B cell (primary cell): ENCODE results near the gene PDE11A. TPM values are rescaled to one million over a fixed set of nuclear protein-coding genes. Genes with fewer than 3 reads are reported as not detected.

Experiments used
- ATAC-seq: fragments of 200-7000 bp; cut with Tn5 transposase; one replicate; pipeline ENCODE4 v1.10.0; 2021; ENCODE audit warnings: low read depth, mild to moderate bottlenecking, moderate number of reproducible peaks, moderate library complexity
- CTCF ChIA-PET: fragments of 350-600 bp; sonication (Branson Sonifier 250); formaldehyde crosslinking; loops from one replicate; lab custom pipeline; 2021; ENCODE audit warnings: antibody characterized with exemption, inconsistent platforms; lab: Charles Lee
- POLR2A ChIA-PET: fragments of 350-600 bp; sonication (Branson Sonifier 250); formaldehyde crosslinking; loops from one replicate; lab custom pipeline; 2021; ENCODE audit warnings: antibody characterized with exemption; lab: Charles Lee
- DNase-seq: peaks from one replicate; pipeline ENCODE4 v3.0.0; 2013
- H2AFZ ChIP-seq: 2 replicates; pipeline ENCODE4 v1.6.1; 2012; ENCODE audit warnings: mild to moderate bottlenecking, low read depth, low read length; ENCODE audit not compliant: insufficient read depth, poor library complexity, severe bottlenecking
- H3K27ac ChIP-seq, 2 donors: 1 replicate in 1 of 2; 2 replicates in 1 of 2; pipeline ENCODE4 v1.5.1; 2012 to 2013; ENCODE audit warnings: low read length in 2 of 2, mild to moderate bottlenecking in 2 of 2, moderate library complexity in 1 of 2
- H3K27me3 ChIP-seq, 4 experiments: fragments of 200-600 bp in 1 of 4; sonication (generic) in 1 of 4; replicated peaks in 1 of 4; 1 replicate in 2 of 4; 2 replicates in 2 of 4; pipeline versions ENCODE4 v1.6.1 to v1.7.0; 2013 to 2016; ENCODE audit warnings: low read length in 3 of 4, mild to moderate bottlenecking in 2 of 4, mixed read lengths in 1 of 4, moderate library complexity in 1 of 4; ENCODE audit not compliant: insufficient read depth in 4 of 4, control insufficient read depth in 3 of 4; ENCODE audit errors: control extremely low read depth in 1 of 4
- H3K36me3 ChIP-seq, 2 experiments: replicated peaks in 1 of 2; 1 replicate in 1 of 2; 2 replicates in 1 of 2; pipeline versions ENCODE4 v1.6.1 to v1.7.1; 2013; ENCODE audit warnings: low read length in 1 of 2; ENCODE audit not compliant: insufficient read depth in 2 of 2, control insufficient read depth in 1 of 2; ENCODE audit errors: control extremely low read depth in 1 of 2, extremely low read depth in 1 of 2
- H3K4me1 ChIP-seq, 2 donors: fragments of 200-600 bp in 1 of 2; sonication (generic) in 1 of 2; 1 replicate in 1 of 2; 2 replicates in 1 of 2; pipeline versions ENCODE4 v1.5.1 to v1.6.1; 2013 to 2017; ENCODE audit warnings: low read length in 2 of 2; ENCODE audit not compliant: control insufficient read depth in 2 of 2, insufficient read depth in 2 of 2
- H3K4me2 ChIP-seq: replicated peaks from 2 replicates; pipeline ENCODE3; 2012; ENCODE audit warnings: mild to moderate bottlenecking, low read depth, low read length; ENCODE audit not compliant: poor library complexity, severe bottlenecking
- H3K4me3 ChIP-seq, 5 experiments: fragments of 200-600 bp in 1 of 5; sonication (generic) in 1 of 5; 1 replicate in 3 of 5; 2 replicates in 2 of 5; pipeline versions ENCODE4 v1.5.1 to v1.7.0; 2011 to 2016; ENCODE audit warnings: low read length in 4 of 5, mild to moderate bottlenecking in 4 of 5, low read depth in 2 of 5, control low read depth in 1 of 5, moderate library complexity in 1 of 5; ENCODE audit not compliant: insufficient read depth in 1 of 5; ENCODE audit errors: control extremely low read depth in 1 of 5, extremely low read depth in 1 of 5
- H3K79me2 ChIP-seq: fragments of 200-600 bp; sonication (generic); one replicate; pipeline ENCODE4 v1.6.0; 2016; ENCODE audit warnings: low read length; ENCODE audit not compliant: control insufficient read depth, insufficient read depth
- H3K9ac ChIP-seq: fragments of 200-600 bp; sonication (generic); 2 replicates; pipeline ENCODE4 v1.6.1; 2017; ENCODE audit warnings: mild to moderate bottlenecking, low read length, moderate library complexity
- H3K9me3 ChIP-seq, 3 donors: one replicate each; pipeline versions ENCODE4 v1.6.1 to v1.7.1; 2013; ENCODE audit warnings: low read length in 2 of 3; ENCODE audit not compliant: control insufficient read depth in 2 of 3, insufficient read depth in 1 of 3; ENCODE audit errors: control extremely low read depth in 1 of 3
- H4K20me1 ChIP-seq: 2 replicates; pipeline ENCODE4 v1.6.0; 2012; ENCODE audit warnings: mild to moderate bottlenecking, low read length; ENCODE audit not compliant: insufficient read depth, control insufficient read depth, poor library complexity, severe bottlenecking
- H3K27ac Mint-ChIP-seq: one replicate; pipeline ENCODE4 v1.8.0; 2021; ENCODE audit warnings: mixed read lengths
- H3K27me3 Mint-ChIP-seq: one replicate; pipeline ENCODE4 v1.8.0; 2021; ENCODE audit warnings: mixed read lengths
- H3K4me1 Mint-ChIP-seq: one replicate; pipeline ENCODE4 v1.8.0; 2021; ENCODE audit warnings: mixed read lengths
- H3K4me3 Mint-ChIP-seq: one replicate; pipeline ENCODE4 v1.8.0; 2021; ENCODE audit warnings: mixed read lengths
- H3K9me3 Mint-ChIP-seq: one replicate; pipeline ENCODE4 v1.8.0; 2022; ENCODE audit warnings: mixed read lengths; ENCODE audit not compliant: insufficient read depth
- CTCF ChIP-seq: fragments of 200-600 bp; IDR thresholded peaks from one replicate; pipeline ENCODE4 v1.8.0; 2022; ENCODE audit warnings: antibody characterized with exemption, mild to moderate bottlenecking
- EZH2 ChIP-seq: IDR thresholded peaks from 2 replicates; pipeline ENCODE4 v1.6.1; 2012; ENCODE audit warnings: borderline replicate concordance, low read depth, mild to moderate bottlenecking, moderate library complexity, low read length; ENCODE audit not compliant: insufficient read depth, poor library complexity, severe bottlenecking
- WGBS: methylation state at CpG from one replicate; pipeline ENCODE4 v1.1.5; 2013; ENCODE audit warnings: missing lambda C conversion rate; ENCODE audit not compliant: insufficient coverage; 5-methylcytosine and 5-hydroxymethylcytosine counted together
- intact Hi-C: fragments of 100-400 bp; cut with micrococcal nuclease; formaldehyde crosslinking; loops from one replicate; pipeline ENCODE4 v1.10.0; 2022
- polyA plus RNA-seq: library from polyadenylated mRNA; depleted of rRNA; stranded (reverse); fragments of >200 nt; gene quantifications from 2 replicates; pipeline ENCODE4 v1.2.3, GENCODE V29; 2012
- total RNA-seq, 2 donors: library from RNA; stranded (reverse); fragments of 120-200 nt in 1 of 2; gene quantifications; 1 replicate in 1 of 2; 2 replicates in 1 of 2; pipeline versions ENCODE4 v1.2.3 to v1.2.4, GENCODE V29; 2013 to 2022

The PDE11A gene
- total and polyA plus RNA-seq, 2 donors (not counting 1 experiment from before 2014, with no cell fraction given) = 0.25 TPM; not detected in 1

- H3K4me3 ChIP-seq = no peak overlapping the region
- Mint-ChIP-seq H3K27ac (no peak overlapping the region), H3K4me3 (no peak overlapping the region), H3K27me3 (no peaks in the 10 kb centered on the region), H3K4me1 (peaks cover 3% of the 10 kb centered on the region), H3K9me3 (no peaks in the 10 kb centered on the region)
- WGBS = no CpG with 5 or more reads among the region's 2 CpGs
- no peaks in the 10 kb centered on the region for H3K4me1 ChIP-seq
- no peaks in the 10 kb centered on the region for H3K79me2 ChIP-seq
- no peak overlapping the region for H2AFZ ChIP-seq
- TF ChIP-seq CTCF (no peak), EZH2 (no peak)
- H3K36me3 ChIP-seq = no peaks in the 10 kb centered on the region
- no peak overlapping the region for H3K27ac ChIP-seq
- H3K27me3 ChIP-seq = no peaks in the 10 kb centered on the region
- no peak overlapping the region for H3K4me2 ChIP-seq
- intact Hi-C loops = no loop called here
- no peaks in the 10 kb centered on the region for H4K20me1 ChIP-seq
- ChIA-PET POLR2A (interaction anchor here (0.7 kb wide), 1 partner anchor 15 kb away, joined by 4 read pairs; no protein-coding TSS in a partner anchor), CTCF (no interaction called here)
- peaks cover 0 to 6% (median 0%) of the 10 kb centered on the region in 3 donors for H3K9me3 ChIP-seq
- no peak for DNase-seq
- no peak for ATAC-seq
- H3K9ac ChIP-seq = no peak overlapping the region
Observed at GRCh38 chr2:177641331-177641730, 431.2 kb downstream of the PDE11A start.

- no peaks in the 10 kb centered on the region for H3K9me3 Mint-ChIP-seq
- Histone ChIP-seq H3K27me3 (no peaks in the 10 kb centered on the region), H2AFZ (no peak overlapping the region), H3K4me1 (no peaks in the 10 kb centered on the region), H3K4me2 (no peak overlapping the region), H4K20me1 (no peaks in the 10 kb centered on the region), H3K36me3 (no peaks in the 10 kb centered on the region), H3K9me3 (peaks cover 0 to 6% (median 0%) of the 10 kb centered on the region in 3 donors), H3K9ac (no peak overlapping the region), H3K27ac (no peak overlapping the region), H3K79me2 (no peaks in the 10 kb centered on the region), H3K4me3 (no peak overlapping the region)
- CTCF ChIA-PET = no interaction called here
- POLR2A ChIA-PET = no interaction called here
- TF ChIP-seq EZH2 = no peak
- H3K4me3 Mint-ChIP-seq = no peak overlapping the region
- no peaks in the 10 kb centered on the region for H3K27me3 Mint-ChIP-seq
- H3K27ac Mint-ChIP-seq = no peak overlapping the region
- no peak for ATAC-seq
- no peak for DNase-seq
- H3K4me1 Mint-ChIP-seq = peaks cover 7% of the 10 kb centered on the region
- intact Hi-C loops = no loop called here
- 89% methylated on average over 3 of the region's 3 CpGs for WGBS
Observed at GRCh38 chr2:177640423-177640822, 432.2 kb downstream of the PDE11A start.
